ENCODE results near the gene RIPK3. TPM values are rescaled to one million over a fixed set of nuclear protein-coding genes. Genes with fewer than 3 reads are reported as not detected.

RIPK3 gene
- total and polyA plus RNA-seq, 2 of the 8 experiments (the other 6 are each of a cell fraction or from before 2014, with no cell fraction given), result 0.24 to 0.39 TPM

DNA sequence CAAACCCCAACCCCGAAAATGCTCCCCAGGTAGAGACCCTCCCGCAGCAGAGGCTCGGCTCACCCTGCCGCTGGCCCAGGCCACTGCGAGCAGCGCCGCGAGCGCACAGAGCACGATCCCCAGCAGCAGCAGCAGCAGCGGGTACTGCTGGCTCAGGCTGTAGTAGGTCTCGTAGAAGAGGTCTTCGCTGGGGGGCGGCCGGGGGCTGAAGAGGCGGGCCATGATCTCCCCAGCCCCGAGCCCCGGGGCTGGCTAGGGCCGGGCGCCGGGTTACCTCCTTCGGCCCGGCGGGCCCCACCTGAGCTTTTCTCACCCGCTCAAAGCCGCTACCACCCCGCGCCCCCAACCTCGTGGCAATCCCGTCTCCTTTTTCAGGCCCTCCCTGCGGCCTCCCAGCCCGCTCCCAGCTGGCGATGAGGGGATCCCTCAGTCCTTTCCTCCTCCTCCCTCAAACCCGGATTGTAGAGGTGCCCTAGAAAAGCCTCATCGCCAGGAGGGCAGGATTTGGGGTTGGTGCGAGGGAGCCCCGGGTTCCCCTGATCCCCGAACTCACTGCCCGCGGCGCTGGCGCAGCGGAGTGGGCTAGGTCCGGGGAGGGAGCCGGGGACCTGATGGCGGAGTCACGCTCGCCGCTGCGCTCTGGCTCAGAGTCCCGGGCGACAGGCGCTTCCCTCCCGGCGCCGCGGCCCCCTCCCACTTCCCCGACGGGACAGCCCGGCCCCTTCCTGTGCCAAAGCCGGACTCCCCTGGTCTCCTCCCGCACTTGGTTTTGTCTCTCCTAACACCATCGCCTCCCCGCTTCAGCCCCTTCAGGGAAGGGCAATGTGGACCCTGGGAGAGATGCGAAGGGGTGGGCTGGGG lies 5.1 kb downstream of the RIPK3 start, which contains the start of gene ADCY4 (continued):
- TF ChIP-seq, protein P1, sequence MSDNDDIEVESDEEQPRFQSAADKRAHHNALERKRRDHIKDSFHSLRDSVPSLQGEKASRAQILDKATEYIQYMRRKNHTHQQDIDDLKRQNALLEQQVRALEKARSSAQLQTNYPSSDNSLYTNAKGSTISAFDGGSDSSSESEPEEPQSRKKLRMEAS (IDR thresholded peaks at IDR 0.05), result no peak; the same call in 1 of the 2 replicates
- TF ChIP-seq SUZ12 (IDR thresholded peaks at IDR 0.05; ENCODE audit: low read length) (peak; percentile 90), CREB1 (IDR thresholded peaks at IDR 0.05) (no peak), ASH2L (IDR thresholded peaks at IDR 0.05; ENCODE audit: low read length) (peak; percentile 76), RXRA (IDR thresholded peaks at IDR 0.05; ENCODE audit: insufficient read depth, low read depth, low read length) (no peak), RBBP5 (IDR thresholded peaks at IDR 0.05; ENCODE audit: borderline replicate concordance, low read depth, low read length) (peak; percentile 96), HDAC2 (IDR thresholded peaks at IDR 0.05; ENCODE audit: borderline replicate concordance in 1 of 2, low read depth in 2 of 2, low read length in 2 of 2) (no peak; a peak in 1 of 4 replicates), GABPA (IDR thresholded peaks at IDR 0.05; ENCODE audit: borderline replicate concordance, insufficient read depth, low read length) (0 out of 2 replicates have a peak, but pooled peaks have one; percentile 48), NRF1 (IDR thresholded peaks at IDR 0.05; ENCODE audit: low read depth, low read length) (no peak), SP2 (IDR thresholded peaks at IDR 0.05; ENCODE audit: low read length) (no peak), JUN (IDR thresholded peaks at IDR 0.05; ENCODE audit: low read depth, low read length) (no peak), CBX8 (IDR thresholded peaks at IDR 0.05; ENCODE audit: borderline replicate concordance, low read depth, low read length) (no peak), YY1 (IDR thresholded peaks at IDR 0.05; ENCODE audit: low read depth, low read length) (0 out of 2 replicates have a peak, but pooled peaks have one; percentile 20), ZNF274 (IDR thresholded peaks at IDR 0.05; ENCODE audit: borderline replicate concordance, extremely low read depth, low read length) (no peak), KDM4A (IDR thresholded peaks at IDR 0.05; ENCODE audit: low read depth, low read length, severe bottlenecking) (peak; percentile 100), MAFK (IDR thresholded peaks at IDR 0.05; ENCODE audit: low read depth, low read length) (no peak), NANOG (IDR thresholded peaks at IDR 0.05; ENCODE audit: insufficient read depth, low read depth, low read length, poor library complexity, severe bottlenecking) (no peak), RNF2 (IDR thresholded peaks at IDR 0.05; ENCODE audit: borderline replicate concordance, low read depth, low read length, missing control alignments, poor library complexity, severe bottlenecking) (peak; percentile 68), TEAD4 (IDR thresholded peaks at IDR 0.05; ENCODE audit: low read depth, low read length) (no peak)
- TF ChIP-seq, protein P2, sequence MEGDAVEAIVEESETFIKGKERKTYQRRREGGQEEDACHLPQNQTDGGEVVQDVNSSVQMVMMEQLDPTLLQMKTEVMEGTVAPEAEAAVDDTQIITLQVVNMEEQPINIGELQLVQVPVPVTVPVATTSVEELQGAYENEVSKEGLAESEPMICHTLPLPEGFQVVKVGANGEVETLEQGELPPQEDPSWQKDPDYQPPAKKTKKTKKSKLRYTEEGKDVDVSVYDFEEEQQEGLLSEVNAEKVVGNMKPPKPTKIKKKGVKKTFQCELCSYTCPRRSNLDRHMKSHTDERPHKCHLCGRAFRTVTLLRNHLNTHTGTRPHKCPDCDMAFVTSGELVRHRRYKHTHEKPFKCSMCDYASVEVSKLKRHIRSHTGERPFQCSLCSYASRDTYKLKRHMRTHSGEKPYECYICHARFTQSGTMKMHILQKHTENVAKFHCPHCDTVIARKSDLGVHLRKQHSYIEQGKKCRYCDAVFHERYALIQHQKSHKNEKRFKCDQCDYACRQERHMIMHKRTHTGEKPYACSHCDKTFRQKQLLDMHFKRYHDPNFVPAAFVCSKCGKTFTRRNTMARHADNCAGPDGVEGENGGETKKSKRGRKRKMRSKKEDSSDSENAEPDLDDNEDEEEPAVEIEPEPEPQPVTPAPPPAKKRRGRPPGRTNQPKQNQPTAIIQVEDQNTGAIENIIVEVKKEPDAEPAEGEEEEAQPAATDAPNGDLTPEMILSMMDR (IDR thresholded peaks at IDR 0.05; ENCODE audit: control extremely low read depth in 1 of 3, insufficient read depth in 1 of 3, low read depth in 1 of 3, low read length in 3 of 3), result no peak
